ENCODE results near the gene DENND1C.
A peak's percentile ranks its signal among the peaks of the same experiment; 100 is the strongest.

DENND1C gene

DNA sequence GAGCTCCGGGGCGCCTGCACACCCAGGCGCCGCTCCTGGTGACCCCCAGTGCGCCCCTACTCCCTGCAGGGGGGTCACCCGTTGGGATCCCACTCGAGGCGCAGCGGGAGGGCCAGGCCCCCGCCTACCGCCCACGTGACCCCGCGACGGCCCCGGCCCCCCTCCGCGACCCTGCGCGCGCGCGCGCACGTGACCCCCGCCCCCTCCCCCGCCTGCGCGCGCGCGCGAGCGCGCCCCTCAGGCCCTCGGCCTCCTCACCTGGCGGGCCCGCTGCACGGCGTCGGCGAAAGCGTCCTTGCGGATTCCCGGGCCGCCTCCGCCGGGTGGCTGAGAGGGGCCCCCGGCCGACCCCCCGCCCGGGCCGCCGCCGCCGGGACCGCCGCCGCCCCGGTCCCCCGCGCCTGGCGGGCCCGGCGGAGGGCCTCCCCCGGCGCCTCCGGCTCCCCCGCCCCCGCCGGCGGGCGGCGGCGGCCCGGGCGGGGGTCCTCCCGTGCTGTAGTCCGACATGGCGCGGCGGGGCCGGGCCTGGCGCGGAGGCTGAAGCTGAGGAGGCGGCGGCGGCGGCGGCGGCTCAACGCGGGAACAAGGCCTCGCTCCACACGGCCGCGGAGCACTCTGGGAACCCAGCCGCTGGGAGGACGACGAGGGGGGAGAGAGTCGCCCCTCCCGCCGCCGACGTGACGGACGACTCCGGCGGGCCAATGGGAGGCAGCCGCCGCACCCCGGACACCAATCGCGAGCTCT is 57.2 kb downstream of the DENND1C start, which contains the start of gene KHSRP:
Gene KHSRP (minus strand): TSS at position 617 of the 744 bp plus-strand sequence. CDS start 110 bp downstream, at position 507.
- no peak for DNase-seq (ENCODE audit: low spot score)

DNA sequence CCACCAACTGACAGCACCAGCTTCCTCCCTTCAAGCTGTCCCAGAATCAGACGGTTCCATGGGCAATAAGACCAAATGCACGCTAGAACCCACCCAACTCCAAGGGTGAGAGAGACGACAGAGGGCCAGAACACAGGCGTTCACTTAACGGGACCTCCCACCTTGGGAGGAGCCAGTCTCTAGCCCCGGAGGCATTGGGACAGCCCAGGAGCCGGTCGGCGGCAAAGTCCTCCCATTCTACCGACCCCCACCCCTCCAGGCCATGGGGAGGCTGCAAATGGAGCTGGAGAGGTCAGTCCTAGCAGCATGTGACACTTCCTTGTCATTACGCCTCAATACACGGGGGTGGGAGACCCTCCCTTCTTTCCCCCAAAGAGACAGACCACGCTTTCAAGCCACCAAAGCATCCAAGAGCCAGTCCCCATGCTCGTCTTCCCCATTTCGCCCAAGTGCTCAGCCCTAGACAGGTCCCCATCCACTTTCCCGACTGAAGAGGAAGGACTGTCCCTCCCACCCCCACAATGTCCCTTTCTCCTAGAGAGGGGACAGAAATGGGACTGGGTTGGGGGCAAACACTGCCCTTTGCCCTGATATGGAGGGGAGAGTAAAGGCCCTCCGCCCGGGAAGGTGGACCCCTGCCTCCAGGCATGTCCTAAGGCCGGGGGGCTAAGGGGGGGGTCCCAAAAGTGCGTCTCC is 57.9 kb downstream of the DENND1C start:
- no peak for DNase-seq (ENCODE audit: low spot score)

DNA sequence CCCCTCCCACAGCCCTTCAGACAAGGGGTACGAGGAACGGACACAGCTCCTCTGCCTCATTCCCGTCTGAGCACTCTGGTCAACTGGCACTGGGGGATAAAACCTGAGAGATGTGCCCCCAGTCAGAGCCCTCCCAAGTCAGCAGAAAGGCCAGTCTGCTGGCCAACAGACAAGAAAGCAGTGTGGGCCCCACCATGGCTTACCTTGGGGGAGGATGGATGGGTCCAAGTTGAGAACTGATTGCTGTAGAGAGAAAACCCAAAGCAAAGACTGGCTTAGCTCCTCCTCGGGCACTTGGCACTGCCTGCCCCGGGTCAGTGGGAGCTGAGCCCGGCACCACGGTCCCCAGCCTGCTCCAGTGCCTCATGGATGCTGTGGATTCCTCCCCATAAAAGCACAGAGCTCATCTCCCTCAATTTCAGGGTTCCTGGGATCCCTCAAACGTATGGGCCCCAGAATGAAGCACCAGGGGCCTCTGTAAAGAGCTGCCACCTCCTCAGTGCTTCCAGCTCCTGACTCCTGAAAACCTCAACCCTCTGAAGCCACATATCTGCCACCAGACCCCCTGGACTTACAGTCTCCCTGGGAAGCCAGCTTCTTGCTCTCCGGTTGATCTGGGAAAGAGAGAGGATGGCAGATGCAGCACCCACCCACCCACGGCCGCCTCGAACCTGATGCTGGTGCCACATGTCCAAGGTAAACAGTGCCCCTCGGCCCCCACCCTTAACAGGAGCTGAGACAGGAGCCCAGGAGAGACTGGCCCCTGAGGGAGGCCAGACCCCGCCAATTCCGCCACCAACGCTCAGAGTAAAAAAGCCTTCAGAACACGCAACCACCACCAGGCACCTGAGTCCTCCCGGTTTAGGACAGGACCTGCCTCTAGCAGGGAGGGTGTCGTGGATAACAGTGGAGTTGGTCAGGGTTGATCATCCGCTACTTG is 60.2 kb downstream of the DENND1C start:
- DNase-seq (ENCODE audit: low spot score), result no peak

DNA sequence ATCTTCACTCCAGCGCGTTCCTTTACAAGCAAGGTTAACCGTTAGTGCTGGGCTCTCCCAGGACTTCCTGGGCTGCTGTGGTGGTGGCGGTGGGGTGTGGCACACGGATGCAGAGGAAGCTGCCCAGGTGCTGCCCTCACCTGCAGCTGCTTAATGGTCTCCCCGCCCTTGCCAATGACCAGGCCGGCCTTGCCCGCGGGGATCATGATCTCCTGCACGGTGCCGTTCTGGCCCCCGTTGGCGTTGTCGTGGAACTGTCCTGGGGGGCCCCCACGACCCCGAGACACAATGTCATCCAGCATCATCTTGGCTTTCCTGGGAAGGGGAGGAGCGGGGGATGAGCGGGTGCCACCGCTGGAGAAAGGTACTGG is 63.0 kb downstream of the DENND1C start:
- no peak for DNase-seq (ENCODE audit: low spot score)

DNA sequence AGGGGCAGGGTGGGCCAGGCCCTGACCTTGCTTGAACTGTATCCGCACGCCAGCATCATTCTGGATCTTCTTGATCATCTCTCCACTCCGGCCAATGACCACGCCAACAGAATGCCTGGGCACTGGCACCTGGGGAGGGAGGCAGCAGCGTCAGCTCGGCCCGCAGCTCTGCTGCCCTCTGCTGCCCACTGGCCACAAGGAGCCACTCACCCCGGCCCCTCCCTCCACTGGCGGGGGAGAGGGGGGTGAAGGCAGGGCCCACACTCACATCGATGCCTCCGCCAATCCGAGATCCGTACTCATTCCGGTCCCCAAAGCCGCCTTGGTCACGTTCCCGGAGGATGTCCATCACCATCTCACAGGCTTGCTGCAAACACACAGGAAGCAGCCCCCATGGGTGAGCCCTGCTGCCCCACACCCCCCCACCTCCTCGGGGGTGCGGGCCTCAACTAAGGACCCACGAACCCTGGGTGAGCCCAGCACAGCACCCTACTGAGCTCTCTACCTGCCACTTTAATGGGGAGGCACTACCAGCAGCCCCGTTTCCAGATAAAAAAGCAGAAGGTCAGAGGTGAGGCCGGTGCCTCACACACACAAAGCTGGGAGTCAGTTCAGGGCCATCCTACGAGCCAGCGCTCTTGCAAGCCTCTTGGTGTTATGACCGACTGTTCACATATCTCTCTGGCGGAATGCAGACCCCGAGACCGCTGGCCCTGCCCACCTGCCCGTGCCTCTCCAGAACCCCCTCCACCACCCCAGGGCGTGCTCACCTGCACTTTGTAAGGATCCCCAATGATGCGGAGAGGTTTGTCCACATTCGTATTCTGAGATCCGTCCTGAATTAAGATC is 63.6 kb downstream of the DENND1C start:
- DNase-seq (ENCODE audit: low spot score), result peak; percentile 36

All from putamen (tissue), 1 donor.